LHCN-M2 (cell line): Measurements from ENCODE around the gene MOV10L1. TPM values are rescaled to one million over a fixed set of nuclear protein-coding genes. Genes with fewer than 3 reads are reported as not detected.

Experiments used
- DNase-seq: peaks from one replicate; pipeline ENCODE4 v3.0.0-alpha.2; 2012; ENCODE audit warnings: low read depth
- total RNA-seq: library from RNA; depleted of rRNA; stranded (reverse); fragments of >200 nt; gene quantifications from 2 replicates; pipeline ENCODE4 v1.2.3, GENCODE V29; 2014

Gene MOV10L1
- total RNA-seq, 1 experiment from 2014 or later, result 0.23 TPM

- DNase-seq, result no peak
Observed at GRCh38 chr22:50188356-50188755, 98.5 kb downstream of the MOV10L1 start.

GRCh38 chr22:50189184-50189848 lies 99.5 kb downstream of the MOV10L1 start:
- DNase-seq, result no peak

GRCh38 chr22:50189849-50190181 lies 100.0 kb downstream of the MOV10L1 start:
- no peak for DNase-seq

GRCh38 chr22:50190182-50190940 lies 100.6 kb downstream of the MOV10L1 start:
- DNase-seq, result no peak

- DNase-seq, result no peak
Observed at GRCh38 chr22:50190941-50191741, 101.3 kb downstream of the MOV10L1 start.

- no peak for DNase-seq
Observed at GRCh38 chr22:50192436-50193204, 102.8 kb downstream of the MOV10L1 start.

- no peak for DNase-seq
Observed at GRCh38 chr22:50193621-50194020, 103.8 kb downstream of the MOV10L1 start.

- DNase-seq, result no peak
Observed at GRCh38 chr22:50194037-50194805, 104.4 kb downstream of the MOV10L1 start.

- DNase-seq, result no peak
Observed at GRCh38 chr22:50196256-50196655, 106.5 kb downstream of the MOV10L1 start.

- DNase-seq, result no peak
Observed at GRCh38 chr22:50197000-50197800, 107.4 kb downstream of the MOV10L1 start.

GRCh38 chr22:50197856-50198623 lies 108.2 kb downstream of the MOV10L1 start:
- no peak for DNase-seq

GRCh38 chr22:50198624-50199017 lies 108.8 kb downstream of the MOV10L1 start:
- no peak for DNase-seq

GRCh38 chr22:50199251-50199721 lies 109.5 kb downstream of the MOV10L1 start:
- no peak for DNase-seq

GRCh38 chr22:50199829-50200460 lies 110.1 kb downstream of the MOV10L1 start:
- DNase-seq, result no peak

GRCh38 chr22:50200461-50201190 lies 110.8 kb downstream of the MOV10L1 start, which contains the start of gene SELENOO:
TSS of gene SELENOO (plus strand) at chr22:50201011. CDS start at chr22:50201037, 26 bp downstream.
- peak; percentile 84 for DNase-seq

GRCh38 chr22:50201191-50202129 lies 111.7 kb downstream of the MOV10L1 start:
- no peak for DNase-seq
